Esophagus (tissue), 2 donors: ENCODE data around the gene SIMC1. TPM values are rescaled to one million over a fixed set of nuclear protein-coding genes. Genes with fewer than 3 reads are reported as not detected.

ENCODE experiments used
- H3K27ac ChIP-seq, 2 donors: one replicate each; pipeline ENCODE4 v1.5.1; 2013; ENCODE audit warnings: low read depth in 2 of 2, mild to moderate bottlenecking in 2 of 2, inconsistent platforms in 1 of 2, low read length in 1 of 2, moderate library complexity in 1 of 2
- H3K27me3 ChIP-seq, 2 donors: one replicate each; pipeline ENCODE4 v1.6.1; 2013; ENCODE audit warnings: low read length in 2 of 2, control low read depth in 1 of 2, mild to moderate bottlenecking in 1 of 2; ENCODE audit not compliant: insufficient read depth in 2 of 2, control insufficient read depth in 1 of 2
- H3K36me3 ChIP-seq, 2 donors: one replicate each; pipeline ENCODE4 v1.6.1; 2013; ENCODE audit warnings: low read length in 1 of 2; ENCODE audit not compliant: control insufficient read depth in 2 of 2, insufficient read depth in 2 of 2
- H3K4me1 ChIP-seq, 2 donors: one replicate each; pipeline ENCODE4 v1.6.1; 2013; ENCODE audit warnings: low read length in 1 of 2; ENCODE audit not compliant: control insufficient read depth in 2 of 2, insufficient read depth in 2 of 2
- H3K4me3 ChIP-seq, 2 donors: one replicate each; pipeline ENCODE4 v1.5.1; 2013; ENCODE audit warnings: low read length in 2 of 2, mild to moderate bottlenecking in 2 of 2, low read depth in 1 of 2, moderate library complexity in 1 of 2
- H3K9me3 ChIP-seq, 2 donors: one replicate each; pipeline ENCODE4 v1.6.1; 2013; ENCODE audit warnings: mild to moderate bottlenecking in 2 of 2, low read depth in 1 of 2, low read length in 1 of 2, moderate library complexity in 1 of 2; ENCODE audit not compliant: control insufficient read depth in 2 of 2, insufficient read depth in 1 of 2
- WGBS, 2 donors: extraction: QIAGEN DNeasy Blood & Tissue Kit; methylation state at CpG; one replicate each; pipeline ENCODE4 v1.1.7; 2013; 5-methylcytosine and 5-hydroxymethylcytosine counted together
- polyA plus RNA-seq, 2 donors: library from polyadenylated mRNA; stranded (reverse); fragments of 200-250 nt; gene quantifications; one replicate each; pipeline ENCODE4 v1.2.3, GENCODE V29; 2013
- donor health status: healthy with polysubstance abuse.
- donor health status: Bipolar disorder and iron deficiency.

Gene SIMC1
- polyA plus RNA-seq, 2 donors = 2.9 to 3.3 TPM

DNA sequence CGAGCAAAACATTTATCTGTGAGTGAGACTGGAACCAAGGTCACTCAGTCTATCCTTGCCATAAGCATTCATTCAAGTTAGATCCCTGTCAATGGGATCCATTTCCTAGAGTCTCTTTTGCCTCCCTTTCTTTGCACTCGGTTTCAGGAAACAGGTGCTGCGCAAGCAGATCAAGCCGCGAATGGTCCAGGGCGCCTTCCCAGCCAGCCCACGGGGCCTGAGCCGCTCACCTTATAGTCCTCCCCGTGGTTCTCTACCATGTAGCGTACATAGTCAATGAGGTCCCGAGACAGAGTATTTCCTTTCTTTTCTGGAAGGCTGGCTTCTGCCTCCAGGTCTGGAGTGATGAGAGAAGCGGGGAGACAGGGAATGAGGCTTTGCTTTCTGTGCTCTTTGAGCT, 146.8 kb downstream of the SIMC1 start:
- no peak overlapping the region for H3K27ac ChIP-seq
- H3K36me3 ChIP-seq = peaks cover 4 to 31% of the 10 kb centered on the region in 2 donors
- no peaks in the 10 kb centered on the region for H3K27me3 ChIP-seq
- no peaks in the 10 kb centered on the region for H3K9me3 ChIP-seq
- 89 to 93% methylated on average over 12 of the region's 12 CpGs for WGBS, 2 donors
- H3K4me3 ChIP-seq = no peak overlapping the region
- peaks cover 0 to 2% of the 10 kb centered on the region in 2 donors for H3K4me1 ChIP-seq

DNA sequence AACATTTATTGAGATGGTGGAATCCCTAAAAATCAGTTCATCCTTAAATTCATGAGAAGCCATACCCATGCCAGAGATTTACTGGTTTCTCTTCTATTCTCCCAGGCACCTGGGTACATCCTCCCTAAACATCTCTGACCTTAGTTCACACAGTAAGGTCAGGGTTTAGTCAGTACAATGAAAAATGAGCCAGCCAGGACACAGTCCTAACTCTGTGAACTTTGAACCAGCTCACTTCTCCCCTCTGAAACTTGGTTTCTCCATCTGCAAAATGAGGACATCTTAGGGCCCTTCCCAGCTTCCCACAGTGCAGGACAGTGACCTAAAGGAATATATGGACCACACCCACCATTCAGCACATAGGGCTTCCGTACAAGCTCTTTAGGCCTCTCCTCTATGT, 148.3 kb downstream of the SIMC1 start:
- peaks cover 4 to 36% of the 10 kb centered on the region in 2 donors for H3K36me3 ChIP-seq
- no peak overlapping the region for H3K27ac ChIP-seq
- H3K9me3 ChIP-seq = no peaks in the 10 kb centered on the region
- 68 to 69% methylated on average over 1 of the region's 1 CpG for WGBS, 2 donors
- peak overlapping the region in 1 of 2 donors; percentile 81 for H3K4me3 ChIP-seq
- peaks cover 0 to 2% of the 10 kb centered on the region in 2 donors for H3K4me1 ChIP-seq
- H3K27me3 ChIP-seq = no peaks in the 10 kb centered on the region

GRCh38 chr5:176387384-176387925, 149.2 kb downstream of the SIMC1 start:
- H3K9me3 ChIP-seq = no peaks in the 10 kb centered on the region
- peaks cover 4 to 37% of the 10 kb centered on the region in 2 donors for H3K36me3 ChIP-seq
- no peaks in the 10 kb centered on the region for H3K27me3 ChIP-seq
- H3K27ac ChIP-seq = no peak overlapping the region
- H3K4me3 ChIP-seq = peak overlapping the region; percentile 75 to 81
- 25 to 28% methylated on average over 8 of the region's 8 CpGs for WGBS, 2 donors
- H3K4me1 ChIP-seq = peaks cover 0 to 2% of the 10 kb centered on the region in 2 donors

GRCh38 chr5:176388003-176388443, 149.8 kb downstream of the SIMC1 start:
- H3K27ac ChIP-seq = peak overlapping the region; percentile 7 to 100
- H3K4me3 ChIP-seq = peak overlapping the region; percentile 75 to 81
- H3K27me3 ChIP-seq = no peaks in the 10 kb centered on the region
- peaks cover 4 to 42% of the 10 kb centered on the region in 2 donors for H3K36me3 ChIP-seq
- WGBS, 2 donors = 0% methylated on average over 29 of the region's 29 CpGs
- H3K4me1 ChIP-seq = peaks cover 0 to 2% of the 10 kb centered on the region in 2 donors
- H3K9me3 ChIP-seq = no peaks in the 10 kb centered on the region

DNA sequence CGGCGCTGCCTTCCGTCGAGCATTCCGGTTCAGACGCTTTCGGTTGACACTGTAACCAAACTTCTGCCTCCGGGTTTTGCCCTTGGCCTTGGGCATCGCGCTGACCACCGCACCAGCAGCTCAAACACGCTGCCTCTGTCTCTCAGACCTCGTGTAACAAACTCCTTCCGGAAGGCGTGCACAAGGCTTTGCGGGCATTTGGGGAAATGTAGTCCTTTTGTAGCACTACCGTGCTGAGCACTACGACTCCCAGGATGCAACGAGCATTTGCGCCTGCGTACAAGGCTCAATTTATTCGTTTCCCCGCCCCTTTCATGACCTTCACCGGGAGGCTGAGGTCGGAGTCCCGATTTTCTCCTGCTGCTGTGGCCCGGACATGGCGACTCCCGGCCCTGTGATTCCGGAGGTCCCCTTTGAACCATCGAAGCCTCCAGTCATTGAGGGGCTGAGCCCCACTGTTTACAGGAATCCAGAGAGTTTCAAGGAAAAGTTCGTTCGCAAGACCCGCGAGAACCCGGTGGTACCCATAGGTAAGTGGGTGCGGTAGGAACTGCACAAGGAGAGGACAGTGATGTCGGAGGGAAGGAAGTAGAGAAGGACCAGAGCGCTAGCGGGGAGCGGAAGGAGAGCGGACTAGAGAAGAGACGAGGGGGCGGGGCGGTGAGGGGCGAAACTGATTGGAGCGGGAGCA, 150.4 kb downstream of the SIMC1 start, which contains the start of the genes HIGD2A and NOP16:
TSS of gene HIGD2A (plus strand) at position 308 of the 691 bp plus-strand sequence. CDS start at position 377, 69 bp downstream.
TSS of gene NOP16 (minus strand) at position 155 of the 691 bp plus-strand sequence. CDS start at position 96, 59 bp downstream.
- Histone ChIP-seq H3K9me3 (no peaks in the 10 kb centered on the region), H3K4me3 (peak within 1 kb of the TSS; percentile 75 to 81), H3K4me1 (peaks cover 0 to 2% of the 10 kb centered on the region in 2 donors), H3K27me3 (no peaks in the 10 kb centered on the region), H3K36me3 (peaks cover 4 to 38% of the 10 kb centered on the region in 2 donors), H3K27ac (peak within 1 kb of the TSS; percentile 99 to 100)
- WGBS, 2 donors = 0% methylated on average over 47 of the region's 47 CpGs

GRCh38 chr5:176389135-176390123, 151.2 kb downstream of the SIMC1 start:
- Histone ChIP-seq H3K4me1 (peaks cover 0 to 2% of the 10 kb centered on the region in 2 donors), H3K27me3 (no peaks in the 10 kb centered on the region), H3K9me3 (no peaks in the 10 kb centered on the region), H3K4me3 (peak overlapping the region; percentile 75 to 81), H3K36me3 (peaks cover 4 to 35% of the 10 kb centered on the region in 2 donors), H3K27ac (peak overlapping the region; percentile 99 to 100)
- 26 to 30% methylated on average over 34 to 41 of the region's 41 CpGs for WGBS, 2 donors

DNA sequence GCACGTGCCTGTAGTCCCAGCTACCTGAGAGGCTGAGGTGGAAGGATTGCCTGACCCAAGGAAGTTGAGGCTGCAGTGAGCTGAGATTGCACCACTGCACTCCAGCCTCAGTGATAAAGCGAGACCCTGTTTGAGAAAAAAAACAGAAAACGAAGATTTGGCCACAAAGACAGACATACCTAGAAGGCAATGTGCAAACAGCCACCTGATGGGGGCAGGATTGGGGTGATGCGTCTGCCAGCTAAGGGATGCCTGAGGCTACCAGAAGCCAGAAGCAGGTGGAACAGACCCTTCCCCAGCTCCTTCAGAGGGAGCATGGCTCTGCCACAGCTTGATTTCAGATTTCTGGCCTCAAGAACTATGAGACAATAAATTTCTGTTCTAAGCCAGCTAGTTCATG, 153.3 kb downstream of the SIMC1 start:
- peaks cover 0 to 2% of the 10 kb centered on the region in 2 donors for H3K4me1 ChIP-seq
- H3K36me3 ChIP-seq = peaks cover 7 to 37% of the 10 kb centered on the region in 2 donors
- no peaks in the 10 kb centered on the region for H3K27me3 ChIP-seq
- WGBS, 2 donors = 86% methylated on average over 4 of the region's 4 CpGs
- no peak overlapping the region for H3K27ac ChIP-seq
- H3K4me3 ChIP-seq = no peak overlapping the region
- H3K9me3 ChIP-seq = no peaks in the 10 kb centered on the region

- Histone ChIP-seq H3K27ac (peak overlapping the region in 1 of 2 donors; percentile 0), H3K4me3 (no peak overlapping the region), H3K27me3 (no peaks in the 10 kb centered on the region), H3K9me3 (no peaks in the 10 kb centered on the region), H3K4me1 (no peaks in the 10 kb centered on the region), H3K36me3 (peaks cover 7 to 39% of the 10 kb centered on the region in 2 donors)
- WGBS, 2 donors = 90 to 91% methylated on average over 4 of the region's 4 CpGs
These were observed 153.8 kb downstream of the SIMC1 start for GRCh38 chr5:176391999-176392398.

GRCh38 chr5:176392526-176392925, 154.3 kb downstream of the SIMC1 start:
- Histone ChIP-seq H3K36me3 (peaks cover 7 to 42% of the 10 kb centered on the region in 2 donors), H3K4me1 (no peaks in the 10 kb centered on the region), H3K4me3 (no peak overlapping the region), H3K27me3 (no peaks in the 10 kb centered on the region), H3K9me3 (no peaks in the 10 kb centered on the region), H3K27ac (no peak overlapping the region)
- WGBS, 2 donors = 88 to 93% methylated on average over 10 to 11 of the region's 11 CpGs
